ENCODE measurements around the gene FAM118A.

The FAM118A gene

DNA sequence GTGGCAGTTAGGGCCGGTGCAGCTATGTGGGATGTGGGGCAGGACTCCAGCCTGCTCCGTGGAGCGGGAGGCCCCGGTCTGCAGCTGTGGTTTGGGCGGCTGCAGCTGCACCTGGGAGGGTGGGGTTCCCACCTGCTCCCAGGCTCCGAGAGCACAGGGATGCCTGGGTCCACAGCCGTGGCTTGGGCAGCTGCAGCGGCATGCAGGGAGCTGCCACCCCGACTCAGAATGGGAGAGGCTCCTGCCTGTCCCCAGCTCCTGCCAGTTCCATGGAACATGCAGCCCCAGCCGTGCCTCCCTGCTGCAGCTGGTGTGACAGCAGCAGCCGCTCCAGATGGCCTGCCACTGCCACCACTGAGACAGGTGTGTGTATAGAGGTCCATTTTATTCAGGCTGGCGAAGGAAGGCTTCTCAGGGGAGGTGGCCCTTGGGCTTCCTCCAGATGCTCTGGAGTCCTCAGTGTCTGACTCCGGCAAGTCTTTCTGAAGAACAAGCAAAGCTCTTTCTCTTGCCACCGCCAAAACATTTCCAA lies 46.7 kb upstream of the FAM118A start:
- Histone ChIP-seq H3K79me1 (ENCODE audit: low read length) (peaks cover 15% of the 10 kb centered on the region), H3K9ac (ENCODE audit: low read length) (no peak overlapping the region), H2BK12ac (ENCODE audit: low read length) (peak overlapping the region; percentile 20), H2AFZ (ENCODE audit: insufficient read depth, low read length, poor library complexity) (no peak overlapping the region), H2AK5ac (ENCODE audit: low read length) (peak overlapping the region; percentile 93), H4K91ac (ENCODE audit: low read depth, low read length) (peak overlapping the region; percentile 42), H3K9me3 (ENCODE audit: insufficient read depth, low read depth, low read length) (no peaks in the 10 kb centered on the region), H3K4me2 (ENCODE audit: low read length) (no peak overlapping the region), H3K14ac (ENCODE audit: low read length) (no peak overlapping the region), H4K8ac (ENCODE audit: low read depth, low read length) (peak overlapping the region; percentile 1), H3K18ac (ENCODE audit: low read length) (peak overlapping the region; percentile 21), H4K12ac (ENCODE audit: low read depth, low read length) (no peak overlapping the region), H3K4me3 (ENCODE audit: low read depth, low read length) (no peak overlapping the region), H2BK5ac (ENCODE audit: low read depth, low read length, poor library complexity) (no peak overlapping the region), H2BK120ac (ENCODE audit: insufficient read depth, low read length, poor library complexity) (peak overlapping the region; percentile 34), H3K23ac (ENCODE audit: low read length) (no peak overlapping the region), H3K79me2 (ENCODE audit: control insufficient read depth, insufficient read depth, low read length, poor library complexity) (peaks cover 2% of the 10 kb centered on the region), H3K27ac (ENCODE audit: low read depth, low read length) (peak overlapping the region; percentile 46), H3K4ac (ENCODE audit: low read depth, low read length) (no peak overlapping the region), H3K4me1 (ENCODE audit: control insufficient read depth in 1 of 2, insufficient read depth in 2 of 2, low read length in 2 of 2) (peaks cover 17 to 23% of the 10 kb centered on the region in 2 experiments), H3K27me3 (ENCODE audit: insufficient read depth, low read length) (no peaks in the 10 kb centered on the region), H3K36me3 (ENCODE audit: control insufficient read depth in 1 of 2, insufficient read depth in 2 of 2, low read length in 2 of 2) (no peaks in the 10 kb centered on the region)
- WGBS (ENCODE audit: extremely low coverage, insufficient coverage, insufficient read length), result no CpG with 5 or more reads among the region's 14 CpGs
- no peak for DNase-seq

DNA sequence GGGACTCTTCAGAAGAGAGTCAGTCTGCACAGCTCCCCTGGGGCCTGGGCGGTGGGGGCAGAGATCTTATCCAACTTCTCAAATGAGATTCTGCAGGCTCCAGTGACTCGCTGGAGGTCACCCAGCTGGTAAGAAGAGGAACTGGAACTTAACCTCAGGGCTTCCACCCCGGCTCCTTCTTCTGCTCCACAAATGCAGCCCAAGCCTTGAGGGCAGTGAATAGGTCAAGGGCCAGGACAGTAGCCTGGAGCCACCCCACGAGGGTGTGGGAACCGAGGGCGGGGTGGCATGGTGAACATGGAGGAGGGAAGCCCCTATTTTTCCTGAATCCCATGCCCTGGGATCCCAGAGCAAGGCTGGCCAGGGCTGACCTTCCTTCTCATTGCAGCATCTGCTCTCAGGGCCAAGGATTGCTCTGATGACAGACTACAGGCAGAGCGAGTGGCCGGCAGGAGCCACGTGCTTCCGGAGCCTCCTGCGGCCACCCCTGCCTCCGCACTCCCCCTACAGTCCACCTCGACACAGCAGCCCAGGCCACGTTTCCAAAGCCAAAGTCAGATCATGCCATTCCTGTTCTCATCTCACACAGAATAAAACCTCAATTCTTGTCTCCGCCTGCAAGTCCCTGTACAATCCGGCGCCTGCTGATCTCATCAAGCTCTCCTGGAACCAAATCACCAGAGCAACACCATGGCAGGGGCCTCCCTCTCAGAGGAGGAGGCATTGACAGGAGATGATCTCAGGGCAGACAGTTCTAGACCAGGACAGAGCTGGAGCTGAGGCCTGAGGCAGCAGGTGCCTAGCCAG lies 46.1 kb upstream of the FAM118A start:
- WGBS (ENCODE audit: extremely low coverage, insufficient coverage, insufficient read length), result no CpG with 5 or more reads among the region's 17 CpGs
- peak overlapping the region; percentile 14 for H3K27ac ChIP-seq (ENCODE audit: low read depth, low read length)
- no peaks in the 10 kb centered on the region for H3K36me3 ChIP-seq (ENCODE audit: control insufficient read depth in 1 of 2, insufficient read depth in 2 of 2, low read length in 2 of 2)
- peak overlapping the region; percentile 34 for H2BK12ac ChIP-seq (ENCODE audit: low read length)
- H2AK5ac ChIP-seq (ENCODE audit: low read length), result no peak overlapping the region
- H3K4ac ChIP-seq (ENCODE audit: low read depth, low read length), result no peak overlapping the region
- H2BK120ac ChIP-seq (ENCODE audit: insufficient read depth, low read length, poor library complexity), result peak overlapping the region; percentile 61
- H3K79me2 ChIP-seq (ENCODE audit: control insufficient read depth, insufficient read depth, low read length, poor library complexity), result peaks cover 2% of the 10 kb centered on the region
- no peak overlapping the region for H3K4me3 ChIP-seq (ENCODE audit: low read depth, low read length)
- H3K23ac ChIP-seq (ENCODE audit: low read length), result no peak overlapping the region
- H3K18ac ChIP-seq (ENCODE audit: low read length), result peak overlapping the region; percentile 8
- peak; percentile 83 to 85 for DNase-seq
- peak overlapping the region; percentile 8 for H3K4me2 ChIP-seq (ENCODE audit: low read length)
- peaks cover 16% of the 10 kb centered on the region for H3K79me1 ChIP-seq (ENCODE audit: low read length)
- H3K27me3 ChIP-seq (ENCODE audit: insufficient read depth, low read length), result no peaks in the 10 kb centered on the region
- no peak overlapping the region for H3K9ac ChIP-seq (ENCODE audit: low read length)
- no peaks in the 10 kb centered on the region for H3K9me3 ChIP-seq (ENCODE audit: insufficient read depth, low read depth, low read length)
- peak overlapping the region; percentile 5 for H4K8ac ChIP-seq (ENCODE audit: low read depth, low read length)
- H3K4me1 ChIP-seq (ENCODE audit: control insufficient read depth in 1 of 2, insufficient read depth in 2 of 2, low read length in 2 of 2), result peaks cover 17 to 23% of the 10 kb centered on the region in 2 experiments
- H2AFZ ChIP-seq (ENCODE audit: insufficient read depth, low read length, poor library complexity), result peak overlapping the region; percentile 8
- peak overlapping the region; percentile 52 for H2BK5ac ChIP-seq (ENCODE audit: low read depth, low read length, poor library complexity)
- peak overlapping the region; percentile 5 for H3K14ac ChIP-seq (ENCODE audit: low read length)
- H4K12ac ChIP-seq (ENCODE audit: low read depth, low read length), result no peak overlapping the region
- H4K91ac ChIP-seq (ENCODE audit: low read depth, low read length), result peak overlapping the region; percentile 78

DNA sequence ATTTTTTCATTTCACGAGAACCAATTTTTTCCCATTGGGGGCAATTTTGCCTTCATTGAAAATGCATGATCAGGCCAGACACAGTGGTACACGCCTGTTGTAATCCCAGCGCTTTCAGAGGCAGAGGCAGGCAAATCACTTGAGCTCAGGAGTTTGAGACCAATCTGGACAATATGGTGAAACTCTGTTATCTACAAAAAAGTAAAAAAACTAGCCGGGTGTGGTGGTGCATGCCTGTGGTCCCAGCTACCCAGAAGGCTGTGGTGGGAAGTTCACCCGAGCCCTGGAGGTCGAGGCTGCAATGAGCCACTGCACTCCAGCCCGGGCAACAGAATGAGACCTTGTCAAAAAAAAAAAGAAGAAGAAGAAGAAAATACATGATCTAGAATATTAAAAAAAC lies 44.2 kb upstream of the FAM118A start:
- Histone ChIP-seq H4K91ac (ENCODE audit: low read depth, low read length) (no peak overlapping the region), H2BK12ac (ENCODE audit: low read length) (no peak overlapping the region), H3K4me3 (ENCODE audit: low read depth, low read length) (no peak overlapping the region), H3K79me1 (ENCODE audit: low read length) (peaks cover 22% of the 10 kb centered on the region), H2AK5ac (ENCODE audit: low read length) (no peak overlapping the region), H3K18ac (ENCODE audit: low read length) (no peak overlapping the region), H3K14ac (ENCODE audit: low read length) (no peak overlapping the region), H3K9me3 (ENCODE audit: insufficient read depth, low read depth, low read length) (no peaks in the 10 kb centered on the region), H3K4me1 (ENCODE audit: control insufficient read depth in 1 of 2, insufficient read depth in 2 of 2, low read length in 2 of 2) (peaks cover 25% of the 10 kb centered on the region in 2 experiments), H2BK5ac (ENCODE audit: low read depth, low read length, poor library complexity) (no peak overlapping the region), H2AFZ (ENCODE audit: insufficient read depth, low read length, poor library complexity) (no peak overlapping the region), H3K23ac (ENCODE audit: low read length) (no peak overlapping the region), H3K27ac (ENCODE audit: low read depth, low read length) (no peak overlapping the region), H3K4ac (ENCODE audit: low read depth, low read length) (no peak overlapping the region), H3K9ac (ENCODE audit: low read length) (no peak overlapping the region), H3K4me2 (ENCODE audit: low read length) (no peak overlapping the region), H2BK120ac (ENCODE audit: insufficient read depth, low read length, poor library complexity) (no peak overlapping the region), H3K79me2 (ENCODE audit: control insufficient read depth, insufficient read depth, low read length, poor library complexity) (peaks cover 2% of the 10 kb centered on the region), H4K12ac (ENCODE audit: low read depth, low read length) (no peak overlapping the region), H3K36me3 (ENCODE audit: control insufficient read depth in 1 of 2, insufficient read depth in 2 of 2, low read length in 2 of 2) (no peaks in the 10 kb centered on the region), H3K27me3 (ENCODE audit: insufficient read depth, low read length) (no peaks in the 10 kb centered on the region), H4K8ac (ENCODE audit: low read depth, low read length) (no peak overlapping the region)
- no peak for DNase-seq
- no CpG with 5 or more reads among the region's 7 CpGs for WGBS (ENCODE audit: extremely low coverage, insufficient coverage, insufficient read length)

DNA sequence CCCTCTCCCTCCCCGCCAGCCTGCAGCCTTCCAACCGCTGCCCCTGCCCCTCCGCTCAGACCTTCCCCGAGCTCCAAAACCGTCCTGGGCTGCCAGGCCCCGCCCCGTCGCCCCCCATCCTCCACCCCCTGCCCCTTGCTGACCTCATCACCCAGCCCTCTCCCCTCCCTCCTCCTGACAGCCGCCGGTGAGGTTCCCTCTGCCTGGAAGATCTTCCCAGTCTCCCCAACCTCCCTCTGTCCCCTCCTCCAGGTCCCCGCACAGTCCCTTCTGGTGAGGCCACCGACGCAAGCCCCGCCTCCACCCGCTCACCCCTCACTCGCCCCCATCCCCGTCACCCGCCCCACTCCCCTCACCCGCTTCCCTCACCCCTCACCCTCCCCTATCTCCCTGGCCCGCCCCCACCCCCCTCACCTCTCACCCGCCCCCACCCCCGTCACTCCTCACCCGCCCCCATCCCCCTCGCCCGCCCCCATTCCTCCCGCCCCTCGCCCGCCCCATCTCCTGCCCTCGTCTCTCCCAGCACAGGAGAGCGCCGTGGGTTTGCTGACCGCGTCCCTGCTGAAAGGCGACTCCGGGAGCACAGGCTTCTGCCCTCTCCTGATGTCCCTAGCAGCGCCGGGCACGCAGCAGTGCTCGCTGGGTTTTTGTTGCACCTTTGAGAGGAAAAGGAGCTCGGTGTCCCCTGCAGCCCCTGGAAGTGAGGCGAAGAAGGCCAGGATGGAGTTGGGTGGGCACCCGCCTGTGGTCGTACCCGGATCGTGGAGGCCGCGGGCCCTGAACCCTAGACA lies 41.4 kb upstream of the FAM118A start:
- Histone ChIP-seq H3K79me2 (ENCODE audit: control insufficient read depth, insufficient read depth, low read length, poor library complexity) (no peaks in the 10 kb centered on the region), H4K8ac (ENCODE audit: low read depth, low read length) (peak overlapping the region; percentile 87), H3K27ac (ENCODE audit: low read depth, low read length) (peak overlapping the region; percentile 41), H4K91ac (ENCODE audit: low read depth, low read length) (peak overlapping the region; percentile 84), H2BK5ac (ENCODE audit: low read depth, low read length, poor library complexity) (peak overlapping the region; percentile 79), H3K4ac (ENCODE audit: low read depth, low read length) (peak overlapping the region; percentile 53), H3K9me3 (ENCODE audit: insufficient read depth, low read depth, low read length) (no peaks in the 10 kb centered on the region), H3K4me2 (ENCODE audit: low read length) (peak overlapping the region; percentile 70), H3K18ac (ENCODE audit: low read length) (peak overlapping the region; percentile 94), H2BK12ac (ENCODE audit: low read length) (peak overlapping the region; percentile 85), H2BK120ac (ENCODE audit: insufficient read depth, low read length, poor library complexity) (peak overlapping the region; percentile 85), H3K23ac (ENCODE audit: low read length) (no peak overlapping the region), H2AK5ac (ENCODE audit: low read length) (peak overlapping the region; percentile 52), H3K79me1 (ENCODE audit: low read length) (peaks cover 15% of the 10 kb centered on the region), H3K4me1 (ENCODE audit: control insufficient read depth in 1 of 2, insufficient read depth in 2 of 2, low read length in 2 of 2) (peaks cover 15 to 16% of the 10 kb centered on the region in 2 experiments), H3K4me3 (ENCODE audit: low read depth, low read length) (peak overlapping the region; percentile 54), H3K36me3 (ENCODE audit: control insufficient read depth in 1 of 2, insufficient read depth in 2 of 2, low read length in 2 of 2) (no peaks in the 10 kb centered on the region), H3K9ac (ENCODE audit: low read length) (peak overlapping the region; percentile 6), H2AFZ (ENCODE audit: insufficient read depth, low read length, poor library complexity) (peak overlapping the region; percentile 50), H3K27me3 (ENCODE audit: insufficient read depth, low read length) (no peaks in the 10 kb centered on the region), H3K14ac (ENCODE audit: low read length) (peak overlapping the region; percentile 86), H4K12ac (ENCODE audit: low read depth, low read length) (peak overlapping the region; percentile 73)
- DNase-seq, result peak in 1 of 2 donors; percentile 50
- WGBS (ENCODE audit: extremely low coverage, insufficient coverage, insufficient read length), result no CpG with 5 or more reads among the region's 47 CpGs
